ENCODE results near the gene ABT1. TPM values are rescaled to one million over a fixed set of nuclear protein-coding genes. Genes with fewer than 3 reads are reported as not detected.

Gene ABT1
- total RNA-seq = 13.3 TPM

DNA sequence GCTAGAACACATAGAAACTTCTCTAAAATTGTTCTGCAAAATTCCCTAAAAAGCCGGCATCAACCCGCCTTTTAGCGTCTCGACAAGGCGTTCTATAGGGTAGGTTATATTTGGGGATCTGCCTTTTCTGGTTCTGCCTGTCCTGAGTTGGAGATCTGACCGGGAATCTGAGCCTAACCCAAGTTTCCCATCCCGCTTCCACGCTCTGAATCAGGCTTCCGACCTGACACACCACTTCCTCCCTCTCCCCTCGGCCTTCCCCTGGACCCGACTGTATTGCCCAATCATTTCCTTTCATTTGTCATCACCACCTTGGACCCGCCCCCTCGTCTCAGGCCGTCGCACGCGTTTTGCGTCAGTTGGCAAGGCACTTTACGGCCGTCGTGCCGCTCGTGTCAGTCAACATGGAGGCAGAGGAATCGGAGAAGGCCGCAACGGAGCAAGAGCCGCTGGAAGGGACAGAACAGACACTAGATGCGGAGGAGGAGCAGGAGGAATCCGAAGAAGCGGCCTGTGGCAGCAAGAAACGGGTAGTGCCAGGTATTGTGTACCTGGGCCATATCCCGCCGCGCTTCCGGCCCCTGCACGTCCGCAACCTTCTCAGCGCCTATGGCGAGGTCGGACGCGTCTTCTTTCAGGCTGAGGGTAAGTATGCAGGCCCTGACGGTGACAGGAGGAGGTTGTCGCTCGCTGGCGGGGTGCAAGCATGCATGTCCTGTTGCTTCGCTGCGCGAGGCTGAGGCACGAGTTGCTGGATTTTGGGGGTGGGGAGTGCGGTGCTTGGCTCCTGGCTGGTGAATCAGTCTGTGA lies at the start of gene ABT1:
ABT1 (plus strand) TSS at position 375 of the 810 bp plus-strand sequence; CDS start at position 405, 30 bp downstream.

Other genes starting within 250 kb of the ABT1 start
- gene BTN3A2, start 231.8 kb upstream of the ABT1 start, total RNA-seq = 7.0 TPM
- gene BTN2A2, start 213.8 kb upstream of the ABT1 start, total RNA-seq = 21.4 TPM
- gene BTN3A1, start 194.7 kb upstream of the ABT1 start, total RNA-seq = 31.5 TPM
- gene BTN3A3, start 156.4 kb upstream of the ABT1 start, total RNA-seq = 14.1 TPM
- 15.9 TPM for gene BTN2A1, start 139.0 kb upstream of the ABT1 start, total RNA-seq
- gene BTN1A1, start 96.7 kb upstream of the ABT1 start, total RNA-seq = not detected
- gene HMGN4, start 58.6 kb upstream of the ABT1 start, total RNA-seq = 51.3 TPM
- gene ZNF322, start 62.8 kb downstream of the ABT1 start, total RNA-seq = 34.5 TPM